Motor neuron (in vitro differentiated cells): ENCODE data around the gene CTIF. TPM values are rescaled to one million over a fixed set of nuclear protein-coding genes. Genes with fewer than 3 reads are reported as not detected.
A peak's percentile ranks its signal among the peaks of the same experiment; 100 is the strongest.

Experiments used
- ATAC-seq, 8 experiments: fragments of 200-7000 bp; cut with Tn5 transposase; replicated peaks in 6 of 8; 2 replicates each; pipeline ENCODE4 v1.8.0; 2021; ENCODE audit warnings: mild to moderate bottlenecking in 8 of 8, moderate library complexity in 8 of 8
- H3K27ac ChIP-seq, 2 donors: fragments of 250-450 bp; sonication (Bioruptor Pico); 2 replicates each; pipeline ENCODE4 v1.9.0; 2021; ENCODE audit warnings: antibody characterized with exemption in 2 of 2, mild to moderate bottlenecking in 2 of 2, moderate library complexity in 1 of 2
- H3K4me1 ChIP-seq, 2 donors: fragments of 250-450 bp; sonication (Bioruptor Pico); replicated peaks in 1 of 2; 2 replicates each; pipeline ENCODE4 v1.6.1; 2021; ENCODE audit warnings: antibody characterized with exemption in 2 of 2, mild to moderate bottlenecking in 2 of 2, moderate library complexity in 1 of 2
- H3K4me3 ChIP-seq, 5 donors: fragments of 250-450 bp; sonication (Bioruptor Pico); 2 replicates each; pipeline ENCODE4 v1.9.0; 2021; ENCODE audit warnings: antibody characterized with exemption in 5 of 5, mild to moderate bottlenecking in 5 of 5, moderate library complexity in 4 of 5
- WGBS, 10 experiments: fragments of 450-650 bp; shearing (Covaris generic); methylation state at CpG; one replicate each; pipeline ENCODE4 v1.0.0; 2022; 5-methylcytosine and 5-hydroxymethylcytosine counted together
- in situ Hi-C, 9 experiments: fragments of 400-800 bp; cut with MboI; loops; one replicate each; pipeline ENCODE4 v1.15.0; 2021; ENCODE audit warnings: low sequenced_read_pairs in 9 of 9, low pct_unique_long_range_greater_than_20kb in 2 of 9; ENCODE audit not compliant: unreplicated experiment in 9 of 9
- total RNA-seq, 8 experiments: library from RNA; unstranded; fragments of 300-600 nt; gene quantifications; 2 replicates each; pipeline versions ENCODE4 v1.2.3 to v1.2.4, GENCODE V29; 2022

Gene CTIF
- total RNA-seq, 8 experiments from 2014 or later, result 17.8 to 85.9 (median 59.8) TPM

DNA sequence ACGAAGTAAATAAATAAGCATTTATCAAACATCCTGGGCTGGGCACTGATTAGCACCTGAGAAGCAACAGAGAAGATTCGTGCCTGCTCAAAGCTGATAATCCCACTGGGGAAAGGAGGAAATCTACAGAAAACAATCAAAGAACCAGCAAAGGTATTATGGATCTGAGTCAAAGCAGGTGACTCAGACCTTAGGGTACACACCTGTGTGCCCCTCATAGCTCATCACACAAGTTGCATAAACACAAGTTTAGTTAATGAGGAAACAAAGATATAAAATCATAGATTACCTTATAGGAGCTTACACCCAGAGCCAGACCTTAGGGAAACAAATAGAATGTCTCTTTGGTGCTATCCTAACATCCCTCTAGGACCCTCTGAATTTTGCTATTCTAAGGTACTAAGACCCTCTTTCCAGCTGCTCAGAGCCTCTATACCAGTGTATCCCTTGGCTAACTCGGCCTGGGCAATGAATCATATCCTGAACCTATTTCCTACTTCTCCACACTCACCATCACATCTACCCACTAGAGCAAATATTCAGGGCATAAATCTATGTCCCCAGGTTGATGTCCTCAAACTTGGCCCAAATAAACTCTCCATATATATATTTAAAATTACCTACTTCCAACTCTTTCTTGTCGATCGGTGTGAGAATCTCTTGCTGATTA, 19.3 kb upstream of the CTIF start:
- 37 to 83% (median 70%) methylated on average over 1 to 5 of the region's 5 CpGs for WGBS, 10 experiments
- no peak overlapping the region for H3K27ac ChIP-seq
- ATAC-seq, result no peak
- H3K4me1 ChIP-seq, result no peaks in the 10 kb centered on the region
- H3K4me3 ChIP-seq, result no peak overlapping the region
- in situ Hi-C loops, result no loop called here

DNA sequence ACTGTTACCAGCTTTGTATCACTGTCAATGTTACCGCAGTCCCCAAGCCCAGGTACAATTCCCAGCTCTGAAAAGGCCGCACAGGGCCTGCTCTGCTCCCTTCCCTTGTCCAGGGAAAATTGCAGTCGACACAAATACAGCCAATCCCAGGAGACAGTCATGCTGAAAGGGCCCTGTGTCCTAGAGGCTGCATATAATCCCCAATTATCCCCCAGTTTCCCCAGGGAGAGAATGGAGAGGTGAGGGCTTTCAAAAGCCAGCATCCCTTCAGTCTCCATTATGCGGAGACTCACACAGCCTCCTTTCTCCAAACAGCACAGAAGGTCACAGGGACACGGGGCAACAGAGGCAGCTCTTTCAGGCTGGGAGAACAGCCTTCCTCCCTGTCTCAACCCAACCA, 17.1 kb upstream of the CTIF start:
- no peak overlapping the region for H3K27ac ChIP-seq
- in situ Hi-C loops, result no loop called here
- no peak overlapping the region for H3K4me3 ChIP-seq
- no peaks in the 10 kb centered on the region for H3K4me1 ChIP-seq
- ATAC-seq, result no peak
- WGBS, 10 experiments, result 30 to 100% (median 80%) methylated on average over 1 to 3 of the region's 5 CpGs; no CpG with 5 or more reads in 4 of the 10 experiments

GRCh38 chr18:48525671-48526070, 13.2 kb upstream of the CTIF start:
- in situ Hi-C loops, result no loop called here
- H3K27ac ChIP-seq, result no peak overlapping the region
- peaks cover 0 to 2% of the 10 kb centered on the region in 2 donors for H3K4me1 ChIP-seq
- ATAC-seq, result no peak
- no peak overlapping the region for H3K4me3 ChIP-seq

GRCh38 chr18:48527461-48527860, 11.4 kb upstream of the CTIF start:
- H3K4me3 ChIP-seq, result no peak overlapping the region
- H3K4me1 ChIP-seq, result peaks cover 0 to 2% of the 10 kb centered on the region in 2 donors
- no peak overlapping the region for H3K27ac ChIP-seq
- WGBS, 10 experiments, result 69 to 97% (median 92%) methylated on average over 2 to 4 of the region's 4 CpGs; no CpG with 5 or more reads in 2 of the 10 experiments
- ATAC-seq, result no peak
- in situ Hi-C loops, result no loop called here

GRCh38 chr18:48528861-48529260, 10.0 kb upstream of the CTIF start:
- in situ Hi-C loops, result no loop called here
- 63 to 100% (median 90%) methylated on average over 2 to 5 of the region's 5 CpGs; no CpG with 5 or more reads in 1 of the 10 experiments for WGBS, 10 experiments
- Histone ChIP-seq H3K4me1 (peaks cover 0 to 2% of the 10 kb centered on the region in 2 donors), H3K27ac (no peak overlapping the region), H3K4me3 (no peak overlapping the region)
- ATAC-seq, result no peak

DNA sequence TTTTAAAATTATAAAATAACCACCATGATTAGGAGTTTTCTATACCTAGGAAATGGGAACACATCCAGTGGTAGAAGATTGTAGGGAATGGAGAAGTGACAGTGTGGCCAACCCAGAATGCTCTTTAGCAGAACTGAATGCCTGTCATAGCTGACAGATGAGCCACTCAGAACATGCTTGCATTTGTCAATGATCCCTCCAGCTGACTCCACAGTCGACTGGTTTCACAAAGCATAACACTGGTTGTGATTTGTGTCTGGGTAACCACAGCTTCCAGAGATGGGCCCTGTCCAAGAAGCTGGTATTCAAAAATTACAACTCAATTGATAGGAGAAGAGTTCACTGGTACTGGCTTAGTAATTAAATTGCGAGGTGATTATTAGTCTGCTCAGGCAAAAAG, 9.0 kb upstream of the CTIF start:
- in situ Hi-C loops, result no loop called here
- 11 to 100% (median 48%) methylated on average over 1 to 2 of the region's 2 CpGs; no CpG with 5 or more reads in 1 of the 10 experiments for WGBS, 10 experiments
- Histone ChIP-seq H3K4me3 (no peak overlapping the region), H3K27ac (no peak overlapping the region), H3K4me1 (peaks cover 0 to 2% of the 10 kb centered on the region in 2 donors)
- ATAC-seq, result peak in 5 of 8 experiments; percentile 44 to 81 (median 66)

- in situ Hi-C loops, result no loop called here
- ATAC-seq, result peak in 3 of 8 experiments; percentile 40 to 74 (median 45)
- Histone ChIP-seq H3K4me3 (no peak overlapping the region), H3K4me1 (peaks cover 0 to 2% of the 10 kb centered on the region in 2 donors), H3K27ac (no peak overlapping the region)
- WGBS, 10 experiments, result 40 to 85% (median 67%) methylated on average over 1 to 3 of the region's 3 CpGs; no CpG with 5 or more reads in 5 of the 10 experiments
These were observed 8.3 kb upstream of the CTIF start for GRCh38 chr18:48530399-48531081.

- 20 to 89% (median 52%) methylated on average over 1 of the region's 1 CpG; no CpG with 5 or more reads in 4 of the 10 experiments for WGBS, 10 experiments
- H3K4me1 ChIP-seq, result peaks cover 0 to 2% of the 10 kb centered on the region in 2 donors
- no peak for ATAC-seq
- H3K27ac ChIP-seq, result no peak overlapping the region
- in situ Hi-C loops, result no loop called here
- H3K4me3 ChIP-seq, result no peak overlapping the region
These were observed 7.8 kb upstream of the CTIF start for GRCh38 chr18:48531082-48531403.

- in situ Hi-C loops, result no loop called here
- WGBS, 10 experiments, result 65 to 80% (median 67%) methylated on average over 1 to 3 of the region's 3 CpGs; no CpG with 5 or more reads in 4 of the 10 experiments
- H3K4me1 ChIP-seq, result peaks cover 0 to 2% of the 10 kb centered on the region in 2 donors
These were observed 6.9 kb upstream of the CTIF start for GRCh38 chr18:48531908-48532307.

DNA sequence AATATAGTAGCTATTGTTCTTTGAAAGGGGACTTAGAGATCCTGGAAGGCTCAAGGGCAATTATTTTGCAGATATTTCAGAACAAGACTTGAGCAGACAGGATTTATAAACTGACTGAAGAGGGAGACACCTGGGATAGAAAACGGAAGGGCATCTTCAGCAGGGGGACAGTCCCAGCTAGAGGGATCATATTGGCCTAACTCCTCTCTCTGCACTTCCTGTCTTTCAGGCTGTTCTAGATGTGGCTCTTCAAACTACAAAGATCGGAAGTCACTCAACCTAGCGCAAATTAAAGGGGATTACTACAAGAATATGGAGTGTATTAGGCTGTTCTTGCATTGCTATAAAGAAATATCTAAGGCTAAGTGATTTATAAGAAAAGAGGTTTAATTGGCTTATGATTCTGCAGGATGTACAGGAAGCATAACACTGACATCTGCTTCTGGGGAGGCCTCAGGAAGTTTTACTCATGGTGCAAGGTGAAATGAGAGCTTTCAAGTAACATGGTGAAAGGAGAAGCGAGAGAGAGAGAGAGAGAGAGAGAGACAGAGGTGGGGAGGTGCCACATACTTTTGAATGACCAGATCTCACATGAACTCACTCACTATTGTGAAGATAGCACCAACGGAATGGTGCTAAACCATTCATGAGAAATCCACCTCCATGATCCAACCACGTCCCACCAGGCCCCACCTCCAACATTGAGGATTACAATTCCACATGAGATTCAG, 5.3 kb upstream of the CTIF start:
- in situ Hi-C loops, result no loop called here
- Histone ChIP-seq H3K4me3 (no peak overlapping the region), H3K4me1 (peaks cover 0 to 6% of the 10 kb centered on the region in 2 donors), H3K27ac (no peak overlapping the region)
- 56 to 100% (median 83%) methylated on average over 1 to 5 of the region's 6 CpGs; no CpG with 5 or more reads in 2 of the 10 experiments for WGBS, 10 experiments
- ATAC-seq, result no peak

More at GRCh38 chr18:48531908-48532307, 6.9 kb upstream of the CTIF start:
- Histone ChIP-seq H3K27ac (no peak overlapping the region), H3K4me3 (no peak overlapping the region)
- ATAC-seq, result no peak

- H3K27ac ChIP-seq, result no peak overlapping the region
- in situ Hi-C loops, result no loop called here
- 55 to 100% (median 94%) methylated on average over 1 to 3 of the region's 3 CpGs; no CpG with 5 or more reads in 5 of the 10 experiments for WGBS, 10 experiments
- ATAC-seq, result no peak
- no peak overlapping the region for H3K4me3 ChIP-seq
- peaks cover 0 to 6% of the 10 kb centered on the region in 2 donors for H3K4me1 ChIP-seq
These were observed 4.5 kb upstream of the CTIF start for GRCh38 chr18:48534364-48534763.

- Histone ChIP-seq H3K4me3 (no peak overlapping the region), H3K27ac (no peak overlapping the region), H3K4me1 (peaks cover 0 to 4% of the 10 kb centered on the region in 2 donors)
- no peak for ATAC-seq
- in situ Hi-C loops, result no loop called here
- 70 to 82% methylated on average over 2 of the region's 2 CpGs; no CpG with 5 or more reads in 8 of the 10 experiments for WGBS, 10 experiments
These were observed 2.9 kb upstream of the CTIF start for GRCh38 chr18:48535956-48536355.

DNA sequence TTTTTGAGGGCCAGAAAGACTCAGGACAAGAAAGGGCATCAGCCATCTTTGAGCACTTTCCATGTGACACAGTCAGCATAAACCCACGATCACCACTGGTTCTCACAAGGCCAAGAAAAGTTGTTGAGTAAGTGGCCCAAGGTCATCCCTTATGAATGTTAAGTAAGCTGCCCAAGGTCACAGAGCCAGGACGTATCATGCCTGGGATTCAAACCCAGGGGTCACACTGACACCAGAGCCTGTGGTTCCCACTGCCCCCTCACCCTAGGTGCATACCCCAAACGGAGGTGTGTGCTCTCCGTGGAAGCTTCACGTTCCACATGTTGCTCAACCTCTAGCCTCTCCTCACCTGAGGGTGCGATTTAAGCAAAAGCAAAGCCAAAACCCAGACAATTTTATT, 2.3 kb upstream of the CTIF start:
- H3K4me1 ChIP-seq, result peaks cover 1 to 4% of the 10 kb centered on the region in 2 donors
- in situ Hi-C loops, result no loop called here
- H3K27ac ChIP-seq, result no peak overlapping the region
- no peak overlapping the region for H3K4me3 ChIP-seq
- ATAC-seq, result no peak
- 60 to 100% (median 95%) methylated on average over 1 to 4 of the region's 6 CpGs; no CpG with 5 or more reads in 5 of the 10 experiments for whole genome bisulfite sequencing, 10 experiments
